Right lobe of liver (tissue), 6 donors: ENCODE results near the gene CADM2. TPM values are rescaled to one million over a fixed set of nuclear protein-coding genes. Genes with fewer than 3 reads are reported as not detected.
A peak's percentile ranks its signal among the peaks of the same experiment; 100 is the strongest.

Experiments
- ATAC-seq, 4 donors: fragments of 200-7000 bp; cut with Tn5 transposase; one replicate each; pipeline ENCODE4 v1.9.1; 2020; ENCODE audit warnings: mild to moderate bottlenecking in 4 of 4, moderate library complexity in 4 of 4
- DNase-seq, 3 donors: peaks; one replicate each; pipeline ENCODE4 v3.0.0-alpha.2; 2020
- H3K27ac ChIP-seq, 3 donors: fragments of 200-600 bp; one replicate each; pipeline ENCODE4 v1.8.0; 2022
- H3K27me3 ChIP-seq, 2 donors: fragments of 200-600 bp; one replicate each; pipeline ENCODE4 v1.8.0; 2022
- H3K36me3 ChIP-seq, 4 donors: fragments of 200-600 bp; sonication (generic) in 1 of 4; one replicate each; pipeline versions ENCODE4 v1.5.1 to v1.8.0; 2017 to 2022; ENCODE audit warnings: control low read depth in 1 of 4
- H3K4me1 ChIP-seq, 4 donors: fragments of 200-600 bp; sonication (generic) in 1 of 4; one replicate each; pipeline versions ENCODE4 v1.5.1 to v1.8.0; 2017 to 2022; ENCODE audit warnings: control low read depth in 1 of 4
- H3K4me3 ChIP-seq, 3 donors: fragments of 200-600 bp; one replicate each; pipeline ENCODE4 v1.8.0; 2022
- H3K9me3 ChIP-seq, 4 donors: fragments of 200-600 bp; sonication (generic) in 1 of 4; one replicate each; pipeline versions ENCODE4 v1.5.1 to v1.8.0; 2017 to 2022; ENCODE audit warnings: control low read depth in 1 of 4
- POLR2A ChIP-seq: fragments of 450-650 bp; IDR thresholded peaks from one replicate; pipeline ENCODE4 v1.6.1; 2017; ENCODE audit warnings: antibody characterized with exemption, mild to moderate bottlenecking
- WGBS: methylation state at CpG from one replicate; pipeline ENCODE4 v1.1.6; 2018; ENCODE audit warnings: low coverage, low lambda C conversion rate; ENCODE audit not compliant: insufficient coverage; ENCODE audit errors: missing lambda C conversion rate; 5-methylcytosine and 5-hydroxymethylcytosine counted together
- intact Hi-C, 2 donors: fragments of 100-400 bp; cut with DNase I; formaldehyde crosslinking; loops; one replicate each; pipeline versions ENCODE4 v1.11.2 to v1.14.1; 2022
- total RNA-seq, 6 experiments: library from RNA; depleted of rRNA in 2 of 6; stranded (reverse); fragments of >200 nt in 2 of 6; fragmentation: NEBNext Ultra II Directional in 3 of 6; extraction: Animal tissue kit (Norgen Biotek cat#: 25700) in 3 of 6; gene quantifications; one replicate each; pipeline versions ENCODE4 v1.1.0 to v1.2.4, GENCODE V29; 2016 to 2023
- TF ChIP-seq, protein P1 (sequence below), 4 donors: fragments of 200-600 bp in 3 of 4; fragments of 450-650 bp in 1 of 4; IDR thresholded peaks; one replicate each; pipeline versions ENCODE4 v1.5.1 to v1.8.0; 2016 to 2022; ENCODE audit warnings: antibody characterized with exemption in 4 of 4, mild to moderate bottlenecking in 2 of 4
- donor health status: DM: no; HTN: yes; CAD: no.
- donor health status: DM: no; HTN: no; CAD: no.
- donor health status: DM: no; HTN: no; CAD: no.
- donor health status: DM: no; HTN: yes; CAD: no.
- donor health status: DM: no; HTN: yes; CAD: no.

The CADM2 gene
- total RNA-seq, 6 experiments from 2014 or later = under 0.01 to 1.7 (median 0.15) TPM

DNA sequence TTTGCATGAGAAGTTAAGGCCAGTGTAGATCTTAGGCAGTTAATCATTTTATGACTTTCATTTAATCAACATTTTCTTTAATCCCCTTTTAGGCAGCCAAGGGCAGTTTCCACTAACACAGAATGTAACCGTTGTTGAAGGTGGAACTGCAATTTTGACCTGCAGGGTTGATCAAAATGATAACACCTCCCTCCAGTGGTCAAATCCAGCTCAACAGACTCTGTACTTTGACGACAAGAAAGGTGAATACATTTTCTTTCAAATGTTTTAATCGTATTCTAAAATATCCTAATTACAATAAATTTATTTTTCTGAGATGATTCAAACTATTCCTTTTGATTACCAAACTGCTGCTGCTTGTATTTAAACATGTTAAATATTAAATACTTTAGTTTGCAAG is 843.2 kb downstream of the CADM2 start:
- peak in 1 of 4 donors; percentile 42 for ATAC-seq
- Histone ChIP-seq H3K27me3 (no peaks in the 10 kb centered on the region), H3K36me3 (no peaks in the 10 kb centered on the region), H3K4me3 (no peak overlapping the region), H3K4me1 (no peaks in the 10 kb centered on the region), H3K27ac (no peak overlapping the region), H3K9me3 (no peaks in the 10 kb centered on the region)
- intact Hi-C loops = no loop called here
- WGBS = 8% methylated on average over 3 of the region's 3 CpGs
- TF ChIP-seq, protein P1, sequence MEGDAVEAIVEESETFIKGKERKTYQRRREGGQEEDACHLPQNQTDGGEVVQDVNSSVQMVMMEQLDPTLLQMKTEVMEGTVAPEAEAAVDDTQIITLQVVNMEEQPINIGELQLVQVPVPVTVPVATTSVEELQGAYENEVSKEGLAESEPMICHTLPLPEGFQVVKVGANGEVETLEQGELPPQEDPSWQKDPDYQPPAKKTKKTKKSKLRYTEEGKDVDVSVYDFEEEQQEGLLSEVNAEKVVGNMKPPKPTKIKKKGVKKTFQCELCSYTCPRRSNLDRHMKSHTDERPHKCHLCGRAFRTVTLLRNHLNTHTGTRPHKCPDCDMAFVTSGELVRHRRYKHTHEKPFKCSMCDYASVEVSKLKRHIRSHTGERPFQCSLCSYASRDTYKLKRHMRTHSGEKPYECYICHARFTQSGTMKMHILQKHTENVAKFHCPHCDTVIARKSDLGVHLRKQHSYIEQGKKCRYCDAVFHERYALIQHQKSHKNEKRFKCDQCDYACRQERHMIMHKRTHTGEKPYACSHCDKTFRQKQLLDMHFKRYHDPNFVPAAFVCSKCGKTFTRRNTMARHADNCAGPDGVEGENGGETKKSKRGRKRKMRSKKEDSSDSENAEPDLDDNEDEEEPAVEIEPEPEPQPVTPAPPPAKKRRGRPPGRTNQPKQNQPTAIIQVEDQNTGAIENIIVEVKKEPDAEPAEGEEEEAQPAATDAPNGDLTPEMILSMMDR (IDR thresholded peaks at IDR 0.05) = peak in 1 of 4 donors; percentile 35
- TF ChIP-seq POLR2A = no peak
- DNase-seq = no peak

- Histone ChIP-seq H3K9me3 (no peaks in the 10 kb centered on the region), H3K27ac (no peak overlapping the region), H3K4me1 (no peaks in the 10 kb centered on the region), H3K4me3 (no peak overlapping the region), H3K27me3 (no peaks in the 10 kb centered on the region), H3K36me3 (no peaks in the 10 kb centered on the region)
- intact Hi-C loops = no loop called here
- ATAC-seq (no peak), DNase-seq (no peak)
- TF ChIP-seq POLR2A = no peak
- TF ChIP-seq, protein P1 (IDR thresholded peaks at IDR 0.05) = no peak
- WGBS = 87% methylated on average over 1 of the region's 1 CpG
Observed at GRCh38 chr3:85808755-85809154, 850.0 kb downstream of the CADM2 start.

DNA sequence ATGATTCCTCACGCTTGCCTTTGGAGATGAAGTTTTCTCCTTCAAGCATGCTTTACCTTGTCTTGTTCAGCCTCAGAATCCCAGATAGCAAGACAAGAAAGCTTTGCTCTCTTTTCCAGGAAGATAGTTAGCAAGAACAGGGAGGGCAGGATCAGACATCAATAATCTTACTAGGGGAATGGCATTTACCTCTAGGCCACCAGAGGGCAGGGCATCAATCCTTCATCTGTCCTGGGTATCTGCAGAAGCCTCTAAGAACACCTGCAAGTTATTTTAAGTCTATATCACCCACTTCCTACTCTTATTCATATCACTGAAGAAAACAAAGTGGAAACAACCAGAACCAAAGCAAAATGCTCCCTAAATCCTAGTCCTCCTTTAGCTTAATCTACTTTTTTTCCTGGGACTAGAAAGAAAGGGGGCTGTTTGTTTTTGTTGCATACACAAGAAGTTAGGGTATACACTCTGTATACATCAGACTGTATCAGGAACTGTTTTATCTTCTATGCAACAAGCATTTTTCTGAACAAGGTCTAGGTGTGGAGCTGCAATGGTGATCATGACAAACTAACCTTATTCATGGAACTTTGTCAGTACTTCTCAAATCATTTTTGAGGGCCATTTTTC is 862.5 kb downstream of the CADM2 start:
- H3K27ac ChIP-seq = no peak overlapping the region
- no peaks in the 10 kb centered on the region for H3K9me3 ChIP-seq
- no peak overlapping the region for H3K4me3 ChIP-seq
- no peaks in the 10 kb centered on the region for H3K4me1 ChIP-seq
- WGBS = 33% methylated on average over 1 of the region's 1 CpG
- peak; percentile 60 to 77 (median 74) for ATAC-seq
- TF ChIP-seq, protein P1 (IDR thresholded peaks at IDR 0.05) = peak; percentile 41 to 62 (median 50)
- TF ChIP-seq POLR2A = no peak
- H3K27me3 ChIP-seq = no peaks in the 10 kb centered on the region
- no peaks in the 10 kb centered on the region for H3K36me3 ChIP-seq
- DNase-seq = no peak
- intact Hi-C loops = no loop called here

- Histone ChIP-seq H3K4me1 (no peaks in the 10 kb centered on the region), H3K36me3 (no peaks in the 10 kb centered on the region), H3K9me3 (no peaks in the 10 kb centered on the region), H3K27me3 (no peaks in the 10 kb centered on the region), H3K27ac (no peak overlapping the region), H3K4me3 (no peak overlapping the region)
- intact Hi-C loops = no loop called here
- TF ChIP-seq, protein P1 (IDR thresholded peaks at IDR 0.05) = no peak
- TF ChIP-seq POLR2A = no peak
- ATAC-seq (no peak), DNase-seq (no peak)
- 42% methylated on average over 1 of the region's 1 CpG for WGBS
Observed at GRCh38 chr3:85835857-85836440, 877.2 kb downstream of the CADM2 start.
